HEK293 (cell line): ENCODE data around the gene HBG2.

Experiments used
- CTCF ChIA-PET: fragments of 350-600 bp; formaldehyde crosslinking; extraction: SDS; loops from one replicate; lab custom pipeline; 2021; ENCODE audit warnings: antibody characterized with exemption; lab: Yijun Ruan, JAX
- POLR2A ChIA-PET: fragments of 300-600 bp; formaldehyde crosslinking; extraction: SDS; loops from one replicate; lab custom pipeline; 2020; ENCODE audit warnings: antibody characterized with exemption, inconsistent platforms; lab: Yijun Ruan, JAX
- H3K27ac ChIP-seq: fragments of 200-500 bp; sonication (Bioruptor generic); 2 replicates; pipeline ENCODE4 v1.5.1; 2014; ENCODE audit warnings: low read depth, low read length, control low read depth, inconsistent platforms; ENCODE audit errors: extremely low read depth
- H3K36me3 ChIP-seq, 2 experiments: fragments of 200-500 bp in 1 of 2; sonication (Bioruptor generic) in 1 of 2; 1 replicate in 1 of 2; 2 replicates in 1 of 2; pipeline ENCODE4 v1.5.1; 2014 to 2017; ENCODE audit warnings: inconsistent platforms in 2 of 2, low read length in 2 of 2; ENCODE audit not compliant: control insufficient read depth in 2 of 2, insufficient read depth in 1 of 2
- H3K4me1 ChIP-seq: fragments of 200-500 bp; sonication (Bioruptor generic); 2 replicates; pipeline ENCODE4 v1.5.1; 2014; ENCODE audit warnings: mild to moderate bottlenecking, low read length, inconsistent platforms; ENCODE audit not compliant: control insufficient read depth, insufficient read depth
- H3K4me3 ChIP-seq: 2 replicates; pipeline ENCODE4 v1.5.1; 2011; ENCODE audit warnings: low read depth, mild to moderate bottlenecking, control low read depth, low read length, moderate library complexity
- H3K9me3 ChIP-seq: fragments of 200-500 bp; sonication (Bioruptor generic); 2 replicates; pipeline ENCODE4 v1.5.1; 2014; ENCODE audit warnings: low read depth, low read length, inconsistent platforms; ENCODE audit not compliant: control insufficient read depth, insufficient read depth
- CTCF ChIP-seq: fragments of 450-650 bp; formaldehyde crosslinking; IDR thresholded peaks from 2 replicates; pipeline ENCODE4 v1.5.1; 2016; ENCODE audit warnings: missing biosample characterization, missing genetic modification characterization
- HOXC10 ChIP-seq: sonication (generic); formaldehyde crosslinking; IDR thresholded peaks from 2 replicates; pipeline ENCODE4 v1.8.1; 2023; ENCODE audit warnings: mild to moderate bottlenecking, missing genetic modification reagents
- KLF9 ChIP-seq: fragments of 450-650 bp; formaldehyde crosslinking; IDR thresholded peaks from 2 replicates; pipeline ENCODE4 v1.5.1; 2016; ENCODE audit warnings: missing biosample characterization, missing genetic modification characterization, low read depth
- MEIS1 ChIP-seq: sonication (generic); formaldehyde crosslinking; IDR thresholded peaks from 2 replicates; pipeline ENCODE4 v1.8.1; 2022; ENCODE audit warnings: missing genetic modification reagents, mild to moderate bottlenecking, borderline replicate concordance
- MYNN ChIP-seq: fragments of 450-650 bp; formaldehyde crosslinking; IDR thresholded peaks from 2 replicates; pipeline ENCODE4 v1.5.1; 2016; ENCODE audit warnings: missing biosample characterization, missing genetic modification characterization, borderline replicate concordance
- PRDM10 ChIP-seq: fragments of 450-650 bp; formaldehyde crosslinking; IDR thresholded peaks from 2 replicates; pipeline ENCODE4 v1.5.1; 2016; ENCODE audit warnings: missing biosample characterization, missing genetic modification characterization
- ZBTB1 ChIP-seq: fragments of 450-650 bp; formaldehyde crosslinking; IDR thresholded peaks from 2 replicates; pipeline ENCODE4 v1.5.1; 2016; ENCODE audit warnings: missing biosample characterization, missing genetic modification characterization
- ZNF112 ChIP-seq: fragments of 450-650 bp; formaldehyde crosslinking; IDR thresholded peaks from 2 replicates; pipeline ENCODE4 v1.5.0; 2017; ENCODE audit warnings: missing biosample characterization, missing genetic modification characterization
- ZNF114 ChIP-seq: fragments of 450-650 bp; formaldehyde crosslinking; IDR thresholded peaks from 2 replicates; pipeline ENCODE4 v1.5.0; 2017; ENCODE audit warnings: missing biosample characterization, missing genetic modification characterization
- ZNF155 ChIP-seq: fragments of 450-650 bp; formaldehyde crosslinking; IDR thresholded peaks from 2 replicates; pipeline ENCODE4 v1.5.1; 2016; ENCODE audit warnings: missing biosample characterization, missing genetic modification characterization
- ZNF16 ChIP-seq: fragments of 450-650 bp; formaldehyde crosslinking; IDR thresholded peaks from 2 replicates; pipeline ENCODE4 v1.5.1; 2016; ENCODE audit warnings: low read depth, missing biosample characterization, missing genetic modification characterization
- ZNF19 ChIP-seq: fragments of 450-650 bp; formaldehyde crosslinking; IDR thresholded peaks from 2 replicates; pipeline ENCODE4; 2016; ENCODE audit warnings: missing biosample characterization, missing genetic modification characterization, low read depth
- ZNF223 ChIP-seq: fragments of 450-650 bp; formaldehyde crosslinking; IDR thresholded peaks from 2 replicates; pipeline ENCODE4 v1.5.1; 2016; ENCODE audit warnings: missing biosample characterization, missing genetic modification characterization
- ZNF24 ChIP-seq: fragments of 450-650 bp; formaldehyde crosslinking; IDR thresholded peaks from 2 replicates; pipeline ENCODE4 v1.5.1; 2016; ENCODE audit warnings: missing biosample characterization, missing genetic modification characterization
- ZNF302 ChIP-seq: fragments of 450-650 bp; formaldehyde crosslinking; IDR thresholded peaks from 2 replicates; pipeline ENCODE4 v1.5.1; 2016; ENCODE audit warnings: missing biosample characterization, missing genetic modification characterization, low read depth
- ZNF362 ChIP-seq: fragments of 450-650 bp; formaldehyde crosslinking; IDR thresholded peaks from 2 replicates; pipeline ENCODE4 v1.5.1; 2016; ENCODE audit warnings: missing biosample characterization, missing genetic modification characterization
- ZNF488 ChIP-seq: fragments of 450-650 bp; formaldehyde crosslinking; IDR thresholded peaks from 2 replicates; pipeline ENCODE4 v1.5.1; 2016; ENCODE audit warnings: missing biosample characterization, missing genetic modification characterization
- ZNF513 ChIP-seq: fragments of 450-650 bp; IDR thresholded peaks from 2 replicates; pipeline ENCODE4 v1.5.1; 2018; ENCODE audit warnings: missing biosample characterization, missing genetic modification characterization
- ZNF548 ChIP-seq: fragments of 450-650 bp; formaldehyde crosslinking; IDR thresholded peaks from 2 replicates; pipeline ENCODE4 v1.5.1; 2016; ENCODE audit warnings: missing biosample characterization, missing genetic modification characterization
- ZNF600 ChIP-seq: fragments of 450-650 bp; formaldehyde crosslinking; IDR thresholded peaks from 2 replicates; pipeline ENCODE4 v1.5.1; 2016; ENCODE audit warnings: missing biosample characterization, missing genetic modification characterization
- ZNF843 ChIP-seq: fragments of 450-650 bp; formaldehyde crosslinking; IDR thresholded peaks from 2 replicates; pipeline ENCODE4 v1.5.1; 2016; ENCODE audit warnings: missing biosample characterization, missing genetic modification characterization
- ZXDB ChIP-seq: fragments of 450-650 bp; formaldehyde crosslinking; IDR thresholded peaks from 2 replicates; pipeline ENCODE4 v1.5.1; 2016; ENCODE audit warnings: missing biosample characterization, missing genetic modification characterization

Gene HBG2

GRCh38 chr11:5252919-5253265 lies 1.7 kb downstream of the HBG2 start:
- ChIA-PET CTCF (no interaction called here), POLR2A (no interaction called here)
- H3K9me3 ChIP-seq = no peaks in the 10 kb centered on the region
- TF ChIP-seq ZNF600 (tag by site-specific recombination) (no peak), ZNF362 (tag by site-specific recombination) (no peak), ZNF302 (tag by site-specific recombination) (no peak), MYNN (no peak)
- H3K27ac ChIP-seq = no peak overlapping the region
- no peaks in the 10 kb centered on the region for H3K4me1 ChIP-seq
- H3K36me3 ChIP-seq = no peaks in the 10 kb centered on the region
- no peak overlapping the region for H3K4me3 ChIP-seq

GRCh38 chr11:5252192-5252918 lies 2.2 kb downstream of the HBG2 start:
- POLR2A ChIA-PET = no interaction called here
- Histone ChIP-seq H3K9me3 (no peaks in the 10 kb centered on the region), H3K4me3 (no peak overlapping the region), H3K36me3 (no peaks in the 10 kb centered on the region), H3K27ac (no peak overlapping the region), H3K4me1 (no peaks in the 10 kb centered on the region)
- CTCF ChIA-PET = no interaction called here
- no peak for TF ChIP-seq ZNF19
- no peak for TF ChIP-seq KLF9 (tag by site-specific recombination)
- TF ChIP-seq ZNF513 = no peak

- CTCF ChIA-PET = no interaction called here
- no peak overlapping the region for H3K27ac ChIP-seq
- no peaks in the 10 kb centered on the region for H3K4me1 ChIP-seq
- H3K9me3 ChIP-seq = no peaks in the 10 kb centered on the region
- no peaks in the 10 kb centered on the region for H3K36me3 ChIP-seq
- TF ChIP-seq ZNF16 (tag by site-specific recombination) = no peak
- TF ChIP-seq CTCF (tag by site-specific recombination) = no peak
- TF ChIP-seq ZNF843 (tag by site-specific recombination) = no peak
- TF ChIP-seq PRDM10 (tag by site-specific recombination) = no peak
- no peak for TF ChIP-seq ZNF114 (tag by site-specific recombination)
- no peak for TF ChIP-seq ZNF155 (tag by site-specific recombination)
- no peak for TF ChIP-seq MEIS1 (CRISPR knock-in tag)
- TF ChIP-seq ZBTB1 (tag by site-specific recombination) = no peak
- TF ChIP-seq ZNF548 (tag by site-specific recombination) = no peak
- no peak for TF ChIP-seq ZNF112 (tag by site-specific recombination)
- TF ChIP-seq ZNF223 (tag by site-specific recombination) = no peak
- TF ChIP-seq ZXDB (tag by site-specific recombination) = no peak
- TF ChIP-seq ZNF488 (tag by site-specific recombination) = no peak
- no peak for TF ChIP-seq ZNF24 (tag by site-specific recombination)
- no peak for TF ChIP-seq HOXC10 (CRISPR knock-in tag)
- POLR2A ChIA-PET = no interaction called here
- no peak overlapping the region for H3K4me3 ChIP-seq
Observed at GRCh38 chr11:5251746-5252145, 2.8 kb downstream of the HBG2 start.
